HG03139 (cell line): ENCODE data around the gene JARID2.

Experiments used
- ATAC-seq: cut with Tn5 transposase; IDR thresholded peaks from one replicate; pipeline ENCODE4 v1.9.1; 2021; ENCODE audit not compliant: unreplicated experiment

JARID2 gene

DNA sequence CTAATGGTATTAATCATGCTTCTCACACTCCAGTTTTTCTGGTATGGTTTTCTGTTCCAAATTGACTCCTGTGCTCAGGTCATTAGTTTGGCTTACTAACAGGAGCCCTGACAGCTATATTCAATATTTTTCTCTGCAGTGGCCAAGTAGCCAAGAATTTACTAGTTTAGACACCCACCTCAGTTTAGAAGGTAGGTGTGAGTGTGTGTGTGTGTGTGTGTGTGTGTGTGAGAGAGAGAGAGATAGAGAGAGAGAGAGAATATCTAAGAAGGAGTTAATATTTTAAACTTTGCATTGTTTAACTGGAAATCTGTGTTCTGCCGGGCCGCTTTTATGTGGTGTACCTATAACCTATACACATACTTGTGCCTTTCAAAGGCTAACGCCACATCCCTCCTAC is 18.5 kb downstream of the JARID2 start:
- ATAC-seq = no peak

DNA sequence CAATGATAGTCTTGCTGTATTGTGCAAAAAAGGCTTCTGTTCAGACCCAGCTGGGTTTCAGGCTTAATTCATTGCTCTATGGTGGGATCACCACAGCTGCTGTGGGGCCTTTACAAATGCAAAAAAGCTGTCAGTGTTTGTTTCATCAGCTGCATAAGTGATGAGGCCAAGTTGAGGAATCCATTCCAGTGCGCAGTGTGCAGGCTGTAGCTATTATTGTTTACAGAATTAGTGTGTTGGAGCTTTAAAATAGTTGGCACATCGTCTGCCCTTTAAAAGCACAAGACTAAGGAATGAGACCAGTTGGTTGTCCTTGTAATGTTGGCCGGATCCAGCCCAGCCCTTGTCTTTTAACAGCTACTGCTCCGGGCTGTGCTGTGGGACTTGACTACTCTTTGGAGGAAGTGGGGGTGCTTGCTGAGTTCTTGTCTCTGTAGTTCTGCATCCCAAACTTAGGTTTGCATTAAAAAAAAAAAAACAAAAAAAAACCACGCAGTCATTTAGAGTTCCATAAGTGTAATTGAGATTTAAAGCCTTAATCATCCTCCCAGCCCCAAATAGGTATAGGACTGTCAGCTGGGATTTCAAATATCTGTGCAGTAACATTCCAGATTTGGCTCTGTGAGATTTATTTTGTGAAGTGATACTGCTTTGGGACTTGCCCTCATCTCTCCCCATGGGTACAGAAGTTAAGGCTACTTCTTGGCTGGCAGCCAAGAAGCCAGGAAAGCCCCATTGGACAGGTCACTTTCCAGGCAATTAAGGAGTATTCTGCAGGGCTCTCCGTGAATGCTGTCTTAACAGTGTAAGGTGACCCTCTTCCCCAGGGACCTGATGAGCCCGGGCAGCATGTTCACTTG is 19.3 kb downstream of the JARID2 start:
- ATAC-seq = no peak

DNA sequence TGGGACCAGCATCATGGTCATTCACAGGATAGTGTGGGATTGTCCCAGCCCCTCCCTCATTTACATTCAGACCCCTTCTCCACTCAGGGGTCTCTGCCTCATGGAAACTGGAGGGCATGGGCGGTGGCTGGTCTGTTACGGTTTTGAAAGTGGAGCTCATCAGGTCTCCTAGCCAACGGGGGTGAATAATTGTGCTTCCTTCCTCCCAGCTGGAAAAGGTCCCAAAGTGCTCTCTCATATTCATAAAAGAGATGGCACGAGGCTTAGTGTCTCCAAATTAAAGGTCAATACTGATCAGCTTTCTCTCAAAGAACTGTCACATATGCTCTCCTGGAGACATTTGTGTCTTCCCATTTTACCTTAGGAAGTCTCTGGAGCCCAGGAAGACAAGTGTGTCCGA is 19.9 kb downstream of the JARID2 start:
- ATAC-seq = no peak

DNA sequence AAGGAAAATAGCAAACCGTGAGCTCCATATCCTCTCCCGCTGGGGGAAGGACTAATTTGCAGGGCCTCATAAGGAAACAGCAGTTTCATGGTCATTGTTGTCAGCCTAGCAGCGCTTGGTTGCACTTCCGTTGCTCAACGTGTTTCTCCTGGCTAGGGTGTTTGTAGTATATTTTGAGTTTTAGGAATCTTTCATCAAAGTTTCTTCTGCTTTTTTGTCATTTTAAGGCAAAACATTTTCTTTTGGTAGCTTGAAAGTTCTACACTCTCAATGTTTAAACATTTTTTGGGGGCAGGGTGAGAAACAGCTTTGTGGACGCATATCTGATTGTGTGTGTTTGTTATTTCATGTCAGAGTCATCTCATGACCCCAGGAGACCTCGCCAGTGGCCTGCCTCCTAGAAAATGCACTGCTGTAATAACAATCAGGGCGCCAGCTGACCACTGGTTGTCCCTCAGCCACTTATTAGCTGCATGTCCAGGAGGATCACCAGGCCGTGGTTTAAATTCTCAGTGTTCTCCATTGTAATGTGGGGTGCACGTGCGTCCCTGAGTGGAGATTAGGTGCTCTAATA is 20.6 kb downstream of the JARID2 start:
- ATAC-seq = no peak

DNA sequence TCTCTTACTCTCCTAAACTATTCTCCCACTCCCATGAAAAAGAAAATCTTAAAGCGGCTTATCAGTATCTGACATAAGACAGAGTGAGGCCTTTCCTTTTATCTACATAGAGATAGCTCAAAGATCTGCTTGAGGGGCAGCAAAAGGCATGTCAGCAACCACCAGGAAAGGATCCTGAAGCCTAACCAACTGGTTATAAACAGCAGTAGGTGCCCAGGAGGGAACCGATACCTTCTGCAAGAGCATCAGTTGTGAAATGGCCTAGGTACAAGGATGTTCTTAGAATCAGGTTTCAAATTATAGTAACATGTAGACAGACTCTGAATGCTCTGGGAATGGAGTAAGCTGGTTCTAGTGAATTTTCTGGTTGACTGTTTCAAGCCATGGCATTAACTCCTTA is 21.4 kb downstream of the JARID2 start:
- no peak for ATAC-seq

DNA sequence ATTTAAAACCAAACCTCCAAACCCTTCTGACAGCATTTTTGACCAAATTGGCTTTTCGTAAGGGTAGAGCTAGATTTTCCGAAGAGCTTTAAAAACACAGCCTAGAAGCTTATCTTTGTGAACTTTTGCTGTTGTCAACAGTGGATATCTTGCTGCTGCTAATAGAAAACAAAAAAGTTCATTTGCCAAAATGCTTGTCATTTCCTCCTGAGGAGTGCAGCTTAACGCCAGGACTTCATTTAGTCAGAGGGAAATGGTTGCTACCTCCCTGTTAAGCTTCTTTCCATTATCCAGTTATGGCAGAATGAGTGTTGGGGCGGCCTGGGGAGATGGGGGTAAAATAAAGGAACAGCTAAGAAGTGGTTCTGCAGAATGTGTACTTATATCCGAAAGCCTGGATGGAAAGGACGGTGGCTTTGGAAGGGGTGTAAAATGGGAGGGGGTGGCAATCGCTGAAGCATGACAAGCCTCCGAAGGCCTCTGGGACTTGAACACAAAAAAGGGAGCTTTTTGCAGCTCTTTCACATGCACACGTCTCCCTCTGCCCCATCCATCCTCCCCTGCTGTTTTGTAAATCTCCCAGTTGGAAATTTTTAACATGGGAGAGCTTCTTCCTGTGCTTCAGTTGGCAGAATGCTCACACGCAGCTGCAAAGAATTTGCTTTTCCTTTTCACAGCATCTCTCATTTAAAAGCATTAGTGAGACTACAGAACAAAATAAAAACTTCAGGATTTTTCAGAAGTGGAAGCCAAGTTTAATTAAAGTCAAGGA is 22.5 kb downstream of the JARID2 start:
- ATAC-seq = no peak

DNA sequence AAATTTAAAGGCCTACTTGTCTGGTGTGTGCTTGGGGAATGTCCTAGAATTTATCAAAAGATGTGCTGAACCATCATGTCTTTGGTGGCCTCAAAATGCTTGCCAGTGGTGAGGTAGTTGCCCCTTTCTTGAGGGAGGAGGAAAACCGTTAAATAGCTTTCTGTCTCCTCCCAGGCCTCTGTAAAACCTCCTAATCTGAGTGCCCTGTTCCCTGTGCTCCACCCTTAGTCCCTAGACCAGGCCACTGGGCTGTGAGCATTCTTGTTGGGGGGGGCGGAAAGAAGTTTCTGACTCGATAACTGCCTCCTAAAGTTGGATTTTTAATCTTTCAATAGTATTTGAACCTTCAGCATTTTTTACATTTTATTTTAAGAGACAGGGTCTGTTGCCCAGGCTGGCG is 23.1 kb downstream of the JARID2 start:
- ATAC-seq = no peak

DNA sequence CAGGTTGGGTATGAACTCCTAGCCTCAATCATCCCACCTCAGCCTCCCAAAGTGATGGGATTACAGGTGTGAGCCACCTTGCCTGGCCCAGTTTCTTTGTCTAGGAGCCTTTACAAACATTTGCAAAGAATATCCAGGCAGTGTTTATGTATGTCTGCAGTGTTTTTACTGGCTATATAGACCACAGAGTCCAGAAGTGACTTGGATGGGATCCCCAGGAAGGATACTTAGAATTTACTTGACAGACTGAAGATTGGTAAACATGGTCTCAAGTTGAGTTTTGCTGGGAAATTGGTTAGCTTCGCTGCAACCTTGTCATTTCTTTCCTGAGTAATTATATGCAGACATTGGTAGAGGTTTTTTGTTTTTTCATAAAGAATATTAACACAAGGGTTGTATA is 23.8 kb downstream of the JARID2 start:
- no peak for ATAC-seq

DNA sequence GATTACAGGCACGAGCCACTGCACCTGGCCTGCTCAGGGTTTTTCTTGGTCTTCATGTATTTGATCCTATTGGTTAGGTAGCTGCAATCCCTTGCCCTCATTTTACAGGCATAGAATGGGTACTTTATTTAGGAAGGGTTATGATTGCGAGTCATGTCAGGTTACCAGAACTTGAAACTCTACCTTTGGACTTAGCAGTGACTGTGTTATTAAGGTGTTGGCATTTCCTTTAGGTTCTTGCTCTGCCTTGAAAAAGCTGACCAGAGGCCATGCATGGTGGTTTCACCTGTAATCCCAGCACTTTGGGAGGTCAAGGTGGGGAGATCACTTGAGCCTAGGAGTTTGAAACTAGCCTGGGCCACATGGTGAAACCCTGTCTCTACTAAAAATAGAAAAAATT is 24.5 kb downstream of the JARID2 start:
- no peak for ATAC-seq

DNA sequence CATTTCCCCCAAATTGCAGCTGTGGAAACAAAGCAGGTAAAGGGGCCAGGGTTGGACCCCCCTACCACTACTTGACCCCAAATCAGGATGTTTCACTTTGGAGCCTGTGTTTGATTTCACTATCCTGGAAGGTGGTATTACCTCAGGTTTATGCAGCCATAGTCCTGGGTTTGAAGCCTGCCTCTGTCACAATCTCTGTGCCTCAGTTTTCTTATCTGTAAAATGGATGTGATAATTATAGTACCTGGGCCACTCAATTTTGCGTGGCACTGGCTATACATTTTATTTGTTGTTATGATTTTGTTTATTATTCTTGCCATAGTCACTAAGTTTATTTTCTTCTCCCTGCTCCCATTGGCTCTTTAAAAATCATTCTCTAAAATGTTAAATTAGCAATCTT is 26.7 kb downstream of the JARID2 start:
- no peak for ATAC-seq

DNA sequence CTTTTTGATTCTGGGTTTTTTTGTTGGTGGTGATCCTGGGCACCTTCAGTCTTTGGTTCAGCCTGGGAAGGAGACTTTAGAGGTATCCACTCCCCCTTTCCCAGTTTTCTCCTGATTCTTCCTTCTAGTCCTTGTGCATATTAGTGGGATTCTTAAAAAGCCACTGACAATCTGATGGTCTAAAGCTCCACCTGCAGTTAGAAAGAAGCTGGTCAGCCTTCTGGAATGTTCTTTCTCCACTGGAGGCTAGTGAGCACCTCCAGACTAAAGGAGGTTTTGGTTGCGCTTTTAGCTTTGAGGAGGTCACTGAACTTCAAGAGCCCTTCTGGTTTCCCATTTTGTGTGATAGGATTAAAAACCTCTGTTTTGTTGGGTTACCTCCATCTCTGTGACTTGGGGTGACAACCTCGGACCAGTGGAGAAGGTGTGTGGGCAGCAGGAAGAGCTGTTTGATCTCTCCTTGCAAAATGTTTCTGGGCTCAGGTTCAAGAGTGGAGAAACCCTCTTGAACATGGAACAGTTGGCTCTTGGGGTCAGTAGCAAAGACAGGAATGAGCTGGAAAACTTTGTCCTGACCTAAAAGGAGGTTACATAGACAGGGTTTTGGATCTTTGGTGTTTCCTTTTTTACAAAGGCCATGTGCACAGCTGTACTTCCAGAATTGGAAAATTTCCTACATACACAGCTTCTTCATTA is 29.0 kb downstream of the JARID2 start:
- ATAC-seq = no peak

DNA sequence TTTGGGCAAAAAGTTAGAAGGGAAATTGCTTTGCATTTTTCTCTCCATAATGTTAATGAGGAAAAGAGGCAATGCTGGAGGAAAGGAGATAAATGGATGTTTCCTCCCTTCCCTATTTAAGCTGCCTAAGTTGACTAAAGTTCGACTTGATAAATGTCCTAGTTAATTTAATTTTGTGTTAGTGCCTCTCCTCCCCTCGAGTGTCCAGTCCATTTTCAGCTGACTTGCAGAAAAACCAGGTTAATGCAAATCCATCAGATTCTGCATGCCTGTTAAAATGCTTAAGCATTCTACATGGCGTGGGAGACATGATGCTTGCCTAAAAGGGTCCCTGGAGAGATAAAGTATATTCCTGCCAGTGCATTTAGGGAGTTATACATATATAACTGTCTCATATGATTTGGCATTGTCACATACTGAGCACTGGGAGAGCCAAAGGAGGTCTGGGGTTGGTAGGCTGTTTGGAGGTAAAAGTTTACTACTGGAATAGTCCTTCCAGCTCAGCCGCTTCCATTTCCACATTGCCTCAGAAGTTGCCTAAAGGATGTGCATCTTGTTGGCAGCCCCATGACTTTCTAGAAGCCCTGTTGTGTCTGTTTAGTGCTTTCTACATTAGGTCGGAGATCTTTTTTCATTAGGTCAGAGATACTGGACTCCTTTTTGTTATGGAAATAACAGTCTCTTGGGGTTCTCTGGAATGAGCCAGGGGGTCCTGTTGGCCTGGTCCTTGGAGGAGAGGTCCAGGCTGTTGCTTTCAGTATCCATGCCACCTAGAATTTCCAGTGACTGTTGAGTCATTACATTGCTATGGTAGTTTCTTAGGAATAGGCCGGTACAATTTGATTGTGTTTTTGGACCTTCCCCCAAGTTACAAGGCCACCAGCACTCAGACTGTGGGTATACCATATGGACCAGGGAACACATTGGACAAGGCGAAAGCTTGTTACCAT is 30.4 kb downstream of the JARID2 start:
- ATAC-seq = no peak

DNA sequence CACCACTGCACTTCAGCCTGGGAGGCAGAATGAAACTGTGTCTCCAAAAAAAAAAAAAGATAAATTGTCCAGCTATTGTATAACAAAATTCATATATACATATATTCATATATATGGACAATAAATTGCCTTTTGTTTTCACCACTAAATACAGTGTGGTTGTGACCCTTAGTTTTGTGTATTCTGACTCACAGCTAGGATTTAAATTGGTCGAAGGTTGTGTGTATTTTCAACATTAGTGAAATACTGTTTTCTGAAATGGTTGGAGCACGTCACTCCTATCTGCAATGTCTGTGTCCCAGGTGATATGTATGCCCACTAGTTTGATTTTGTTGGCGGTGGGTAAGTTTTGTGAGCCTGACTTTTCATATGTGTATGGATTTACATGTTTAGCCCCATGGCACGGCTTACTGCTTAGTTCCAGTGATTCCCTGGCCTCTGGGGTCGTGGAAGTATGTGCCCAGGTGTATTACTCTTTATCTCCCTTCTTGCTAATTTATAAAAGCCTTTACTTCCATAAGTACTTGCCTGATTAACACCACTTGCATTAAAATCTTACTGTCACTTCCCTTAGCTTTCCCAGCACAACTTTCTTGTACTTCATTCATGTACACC is 33.3 kb downstream of the JARID2 start:
- ATAC-seq = no peak

DNA sequence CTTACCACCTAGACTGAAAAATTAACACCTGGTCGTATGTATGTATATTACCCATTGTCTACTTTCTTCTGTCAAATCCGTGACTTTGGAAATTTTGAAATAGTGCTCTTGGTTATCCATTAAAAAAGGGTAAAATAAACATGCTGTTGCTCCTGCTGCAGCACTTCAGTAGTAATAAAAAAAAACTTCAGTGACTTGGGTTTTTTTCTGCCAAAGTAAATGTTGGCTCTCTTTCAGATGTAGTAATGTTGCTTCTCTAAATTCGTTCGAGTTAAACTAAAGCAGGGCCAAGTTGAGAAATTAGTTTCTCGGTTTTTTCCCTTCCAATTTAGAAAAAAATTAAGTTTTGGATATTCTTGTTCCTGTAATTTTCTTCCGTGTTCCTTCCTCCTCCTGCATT is 34.2 kb downstream of the JARID2 start:
- ATAC-seq = no peak

DNA sequence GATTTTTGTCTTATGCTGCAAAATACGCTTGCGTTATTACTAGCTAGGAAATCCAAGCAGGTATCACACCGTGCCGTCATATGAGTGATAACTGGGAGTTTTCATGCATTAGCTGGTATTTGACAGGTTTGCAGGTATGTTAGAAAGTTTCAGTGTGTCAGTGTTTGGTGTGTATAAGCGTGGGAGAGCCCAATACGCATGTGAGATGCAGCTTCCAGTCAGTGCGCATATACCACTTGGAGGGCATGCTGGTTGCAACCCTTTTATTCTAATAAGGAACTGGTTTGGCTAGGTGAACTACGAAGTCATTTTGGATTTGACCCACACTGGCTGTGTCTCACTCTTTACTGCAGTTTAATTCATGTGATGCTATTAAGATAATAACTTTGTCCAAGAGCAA is 35.1 kb downstream of the JARID2 start:
- no peak for ATAC-seq

DNA sequence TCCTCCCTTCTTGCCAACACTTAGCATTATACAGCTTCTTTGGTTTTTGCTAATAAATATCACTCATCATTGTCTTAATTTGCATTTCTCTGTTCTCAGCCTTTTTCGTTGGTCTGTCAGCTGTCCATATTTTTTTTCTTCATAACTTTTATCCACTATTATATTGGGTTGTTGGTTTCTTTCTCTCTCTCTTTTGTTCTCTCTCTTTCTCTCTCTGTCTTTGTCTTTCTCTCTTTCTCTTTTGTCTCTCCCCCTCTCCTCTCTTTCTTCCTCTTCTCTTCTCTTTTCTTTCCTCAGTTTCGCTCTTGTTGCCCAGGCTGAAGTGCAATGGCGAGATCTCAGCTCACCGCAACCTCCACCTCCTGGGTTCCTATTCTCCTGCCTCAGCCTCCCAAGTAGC is 36.5 kb downstream of the JARID2 start:
- ATAC-seq = no peak

DNA sequence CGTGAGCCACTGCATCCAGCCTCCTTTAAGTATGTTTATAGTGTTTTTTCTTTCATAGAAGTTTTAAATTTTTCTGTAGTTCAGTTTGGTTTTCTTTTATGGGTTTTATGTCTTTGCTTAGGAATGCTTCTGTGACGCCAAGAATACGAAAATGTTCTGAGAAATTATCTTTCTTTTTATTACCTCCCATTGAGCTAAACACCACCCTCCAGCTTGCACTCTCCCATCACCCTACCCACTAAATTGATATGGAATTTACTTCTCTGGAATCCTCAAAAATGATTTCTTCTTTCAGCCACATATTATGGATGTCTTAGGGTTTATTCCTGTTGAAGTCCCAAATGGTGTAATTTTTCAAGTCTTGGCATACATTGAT is 38.1 kb downstream of the JARID2 start:
- ATAC-seq = no peak

DNA sequence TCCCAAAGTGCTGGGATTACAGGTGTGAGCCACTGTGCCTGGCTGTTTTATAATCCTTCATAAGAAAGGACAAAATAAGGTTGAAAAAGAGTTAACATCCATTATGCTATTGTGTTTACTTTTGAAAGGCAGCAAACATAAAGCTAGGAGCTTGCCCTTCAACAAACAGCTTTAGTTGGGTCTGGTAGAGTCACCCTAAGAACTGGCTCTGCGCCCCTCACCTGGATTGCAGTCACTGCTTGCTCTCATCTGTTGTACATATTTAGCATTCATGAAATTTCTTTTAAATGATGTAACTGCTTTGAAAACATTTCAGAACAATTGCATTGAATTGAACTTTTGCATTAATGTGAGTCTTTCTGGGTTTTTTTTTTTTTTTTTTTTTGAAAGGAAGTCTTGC is 38.9 kb downstream of the JARID2 start:
- no peak for ATAC-seq

DNA sequence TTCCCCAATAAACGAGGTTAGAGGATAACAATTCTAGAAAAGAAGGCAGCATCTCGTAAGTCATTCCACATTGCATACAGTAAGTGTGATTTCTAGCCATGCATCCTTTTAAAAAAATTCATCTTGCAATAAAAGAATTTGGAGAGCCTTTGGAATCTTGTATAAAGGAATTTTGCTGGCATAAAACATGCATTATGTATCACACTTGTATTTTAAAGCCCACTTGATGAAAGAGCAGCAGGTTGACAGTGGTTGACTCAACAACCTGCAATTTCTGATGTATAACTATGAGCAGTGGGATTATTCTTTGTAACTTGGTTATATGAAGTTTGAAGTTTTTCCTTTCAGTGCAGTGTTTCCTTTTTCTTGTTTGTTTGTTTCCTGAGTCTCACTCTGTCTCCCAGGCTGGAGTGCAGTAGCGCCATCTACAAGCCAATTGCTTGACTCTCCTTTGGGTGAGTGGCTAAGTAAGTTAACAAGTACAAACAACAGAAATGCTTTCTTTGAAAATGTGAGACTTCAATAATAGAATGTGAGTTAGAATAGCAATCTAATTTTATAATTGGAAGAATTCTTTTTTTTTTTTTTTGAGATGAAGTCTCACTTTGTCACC is 39.9 kb downstream of the JARID2 start:
- ATAC-seq = no peak
